GM18867 (cell line): ENCODE data around the gene FHOD3.
"Not testable (repeated sequence)": the region's sequence is repeated elsewhere in the genome, so short reads cannot be mapped to it uniquely, and the experiment has no call there.

Experiments used
- ATAC-seq: cut with Tn5 transposase; IDR thresholded peaks from one replicate; pipeline ENCODE4 v1.9.1; 2021; ENCODE audit warnings: mild to moderate bottlenecking, moderate library complexity; ENCODE audit not compliant: unreplicated experiment

Gene FHOD3

DNA sequence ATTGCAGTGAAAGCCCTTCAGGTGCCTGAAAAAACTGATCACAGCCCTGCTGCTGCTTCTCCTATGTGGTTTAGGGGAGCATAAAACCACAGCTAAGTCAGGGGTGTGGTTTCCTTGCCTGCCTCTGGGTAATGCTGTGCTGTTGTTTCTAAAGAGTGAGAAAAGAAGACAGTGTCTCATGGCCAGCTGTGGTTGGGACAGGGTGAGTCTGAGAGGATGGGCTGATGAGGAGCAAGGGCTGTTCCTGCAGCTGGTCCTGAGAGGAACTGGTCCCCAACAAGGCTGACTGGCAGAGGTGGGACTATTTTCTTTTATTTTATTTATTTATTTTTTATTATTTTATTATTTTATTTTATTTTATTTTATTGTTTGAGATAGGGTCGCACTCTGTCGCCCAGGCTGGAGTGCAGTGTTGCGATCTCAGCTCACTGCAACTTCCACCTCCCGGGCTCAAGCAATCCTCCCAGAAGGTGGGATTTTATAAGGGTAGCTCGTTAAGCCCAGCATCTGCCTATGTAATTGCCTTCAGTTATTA, 236.7 kb downstream of the FHOD3 start:
- peak; percentile 92 for ATAC-seq

DNA sequence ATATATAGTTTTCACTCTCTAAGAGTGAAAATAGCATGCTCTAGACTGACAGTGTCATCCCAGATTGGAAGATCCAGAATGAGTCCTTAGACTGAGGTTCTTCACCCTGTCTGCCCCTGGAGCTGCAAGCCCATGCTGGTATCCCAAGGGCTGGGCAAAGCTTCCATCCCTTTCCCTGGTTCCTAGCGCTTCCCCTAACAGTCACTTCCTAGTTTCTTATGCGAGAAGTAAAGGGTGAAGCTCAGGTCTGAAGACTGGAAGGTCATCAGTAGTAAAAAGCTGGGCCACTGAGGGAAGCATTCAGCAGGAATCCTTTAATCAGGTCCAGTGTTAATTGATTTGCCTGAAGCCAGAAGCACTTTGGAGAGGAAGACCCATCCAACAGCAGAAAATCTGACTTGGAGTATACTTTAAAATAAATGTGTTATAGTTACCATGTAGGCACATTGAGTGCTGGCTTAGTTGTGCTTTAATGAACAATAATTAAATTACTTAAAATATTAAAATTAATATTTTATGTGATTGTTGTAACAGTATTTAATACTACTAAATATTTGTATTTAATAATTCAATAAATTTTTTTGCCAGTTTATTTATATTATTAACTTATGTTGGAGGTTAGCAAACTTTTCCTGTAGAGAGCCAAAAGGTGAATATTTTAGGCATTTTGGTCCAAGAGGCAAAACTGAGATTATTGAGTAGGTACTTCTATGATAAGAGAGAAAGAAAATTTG, 237.9 kb downstream of the FHOD3 start:
- ATAC-seq = no peak

DNA sequence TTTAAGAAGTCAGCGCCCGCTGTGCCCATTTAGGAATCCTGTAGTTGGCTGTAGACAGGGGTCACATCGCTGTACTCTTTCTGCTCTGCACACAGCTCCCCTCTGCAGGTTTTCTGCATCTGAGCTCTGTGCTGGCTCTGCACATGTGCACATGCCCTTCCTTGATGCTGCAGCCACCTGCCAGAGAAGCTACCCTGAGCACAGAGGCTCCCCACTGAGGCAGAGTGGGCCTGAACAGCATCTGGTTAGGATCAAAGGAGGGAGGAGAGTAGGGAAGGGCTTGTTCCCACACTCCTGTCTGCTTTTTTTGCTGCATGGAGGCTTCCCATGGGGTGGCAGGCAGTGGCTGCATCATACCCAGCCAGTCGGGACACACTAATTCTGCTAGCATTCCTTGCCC, 238.9 kb downstream of the FHOD3 start:
- ATAC-seq = no peak

DNA sequence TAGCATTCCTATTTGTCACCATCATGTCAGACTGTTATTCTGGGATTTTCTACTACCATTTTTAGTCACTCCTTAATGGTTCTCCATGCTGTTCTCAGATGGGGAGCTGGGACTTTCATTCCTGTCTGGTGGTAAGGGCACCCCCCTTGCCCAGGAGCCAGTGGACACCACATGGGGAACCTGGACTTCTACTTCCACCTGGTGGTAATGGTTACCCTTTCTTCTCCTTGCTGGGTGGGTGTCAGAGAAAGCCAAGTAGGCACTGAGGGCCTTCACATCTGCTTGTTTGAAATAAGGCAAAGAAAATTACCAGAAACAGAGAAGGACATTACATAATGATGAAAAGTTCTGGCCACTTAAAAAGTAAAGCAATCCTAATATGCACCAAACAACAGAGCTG, 239.8 kb downstream of the FHOD3 start:
- ATAC-seq = no peak

DNA sequence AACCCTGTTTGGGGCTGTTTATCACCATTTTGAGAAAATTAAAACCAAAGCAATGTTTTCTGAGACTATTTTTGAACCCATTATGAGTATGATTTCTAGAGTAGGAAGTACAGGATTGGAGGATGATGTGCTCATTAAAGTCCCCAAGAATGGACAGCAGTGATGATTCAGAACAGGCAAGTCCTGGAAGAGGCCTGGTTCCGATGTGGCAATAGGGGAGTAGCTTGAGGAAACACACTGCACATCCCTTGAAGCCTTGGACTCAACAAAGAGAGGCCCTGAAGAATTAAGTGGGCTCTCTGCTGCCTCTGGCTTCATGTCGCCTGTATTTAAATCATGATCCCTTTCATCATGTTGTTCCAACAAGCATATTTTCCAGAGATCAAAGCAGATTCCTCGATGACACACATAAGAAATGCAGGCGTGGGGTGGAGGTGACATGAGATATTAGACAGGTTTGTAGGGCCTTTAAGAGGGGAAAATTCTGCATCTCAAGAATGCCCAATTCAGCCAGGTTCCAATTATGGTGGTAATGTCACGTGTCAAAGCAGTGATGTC, 242.2 kb downstream of the FHOD3 start:
- ATAC-seq = no peak

DNA sequence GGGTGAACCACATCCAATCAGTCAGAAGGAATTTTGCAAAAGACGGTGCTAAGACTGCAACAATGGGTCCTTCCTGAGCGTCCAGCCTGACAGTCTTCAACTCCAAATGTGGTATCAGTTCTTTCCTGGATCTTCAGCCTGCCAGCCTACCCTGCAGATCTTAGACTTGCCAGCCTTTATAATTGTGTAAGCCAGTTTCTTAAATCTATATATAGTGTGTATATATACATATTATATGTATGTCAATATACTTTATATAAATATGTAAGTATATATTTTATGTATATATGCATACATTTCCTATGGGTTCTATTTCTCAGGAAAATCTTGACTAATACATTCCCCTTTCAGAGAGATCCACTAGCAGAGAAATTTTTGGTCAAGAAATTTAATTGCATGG, 245.5 kb downstream of the FHOD3 start:
- no peak for ATAC-seq

DNA sequence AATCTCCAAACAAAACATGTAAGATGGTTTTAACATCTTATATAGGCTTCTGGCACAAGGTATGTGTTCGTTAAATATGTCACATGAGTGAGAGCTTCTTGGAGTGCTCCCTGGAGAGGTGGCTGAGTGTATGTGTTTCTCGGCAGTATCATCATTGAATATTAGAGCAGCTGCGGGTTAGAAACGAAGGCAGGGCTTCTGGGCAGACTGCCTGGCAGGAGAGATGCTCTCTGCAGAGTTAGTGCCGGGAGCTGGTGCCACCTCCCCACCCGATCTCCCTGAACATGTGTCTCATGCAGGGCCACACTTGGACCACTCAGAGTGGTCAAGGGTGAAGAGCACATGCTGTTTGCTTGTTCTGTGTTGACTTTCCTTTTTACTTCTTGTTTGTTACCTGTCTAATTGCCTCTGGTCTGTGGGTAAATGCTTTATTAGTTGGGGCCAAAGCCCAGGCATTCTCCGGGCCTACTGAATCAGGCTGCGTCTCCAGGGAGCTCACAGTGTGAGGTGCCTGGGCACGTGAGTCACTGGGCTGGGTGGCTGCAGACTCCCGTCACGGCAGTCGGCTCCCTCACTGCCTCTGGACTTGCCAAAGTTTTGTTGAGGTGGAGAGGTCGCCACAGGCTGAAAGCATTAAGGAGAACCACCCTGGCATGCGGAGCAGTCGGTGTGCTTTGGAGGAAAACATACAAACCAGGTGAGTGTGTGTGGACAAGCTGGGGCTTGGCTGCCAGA, 246.6 kb downstream of the FHOD3 start:
- no peak for ATAC-seq

DNA sequence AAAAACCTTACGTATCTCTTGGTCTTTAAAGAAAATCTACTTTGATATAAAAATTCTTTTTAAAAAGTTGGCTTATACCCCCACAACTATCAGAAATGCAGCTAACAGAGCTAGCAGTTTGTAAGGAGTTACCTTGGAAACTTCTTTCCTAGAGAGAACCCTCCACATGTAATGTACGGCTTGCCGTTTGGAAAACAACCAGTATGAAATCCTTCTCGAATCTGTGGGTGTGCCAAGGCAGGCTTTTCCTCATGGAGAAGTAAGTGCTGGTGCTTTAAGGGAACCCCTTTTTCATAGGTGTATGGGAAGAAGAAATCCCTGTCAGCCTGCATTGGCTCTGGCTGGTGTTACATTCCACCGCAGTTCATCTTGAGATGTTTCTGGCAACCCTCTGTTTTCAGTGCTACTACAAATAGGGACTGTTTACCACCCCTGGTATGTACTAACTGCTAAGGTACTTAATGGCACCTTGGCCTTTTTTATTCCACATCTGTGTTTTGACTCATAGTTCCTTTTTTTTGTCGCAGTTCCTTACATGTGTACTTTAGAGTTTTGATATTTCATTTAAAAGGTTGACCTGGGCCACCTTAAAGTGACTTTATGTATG, 248.4 kb downstream of the FHOD3 start:
- ATAC-seq = no peak

DNA sequence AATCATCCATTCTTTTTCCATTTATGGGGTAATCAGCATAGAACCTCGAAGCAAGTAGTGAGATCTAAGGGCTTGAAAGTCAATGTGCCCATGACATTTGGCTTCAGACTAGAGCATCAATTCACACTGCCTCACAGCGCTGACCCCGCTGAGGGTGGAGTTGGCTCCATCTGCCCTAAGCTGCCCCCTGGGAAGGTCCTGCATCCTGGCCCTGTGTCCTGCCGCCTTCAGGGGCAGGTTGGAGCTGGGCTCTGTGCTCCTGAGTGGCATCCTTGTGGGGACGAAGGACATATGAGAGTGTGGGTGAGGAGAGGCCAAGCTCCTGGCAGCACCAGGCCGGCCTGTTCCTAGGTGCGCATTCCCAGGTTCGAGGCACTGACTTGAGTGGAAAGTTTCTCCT, 249.4 kb downstream of the FHOD3 start:
- ATAC-seq = no peak

DNA sequence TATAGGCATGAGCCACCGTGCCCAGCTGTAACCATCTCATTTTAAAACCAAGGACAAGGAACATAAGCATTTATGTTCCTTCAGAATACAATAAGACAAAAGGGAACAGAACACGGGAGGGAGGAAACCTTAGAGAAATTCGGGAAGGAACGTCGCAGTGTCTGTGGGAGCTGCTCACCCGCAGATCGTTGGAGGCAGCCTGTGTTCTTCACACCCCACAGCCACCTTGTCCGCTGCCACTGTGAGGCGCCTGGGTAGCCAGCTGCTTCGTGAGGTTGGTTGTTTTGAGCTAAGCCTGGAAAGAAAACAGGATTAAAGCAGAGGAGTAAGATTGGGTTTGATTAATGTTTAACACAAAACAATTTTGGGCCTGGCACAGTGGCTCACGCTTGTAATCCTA, 250.0 kb downstream of the FHOD3 start:
- ATAC-seq = no peak

DNA sequence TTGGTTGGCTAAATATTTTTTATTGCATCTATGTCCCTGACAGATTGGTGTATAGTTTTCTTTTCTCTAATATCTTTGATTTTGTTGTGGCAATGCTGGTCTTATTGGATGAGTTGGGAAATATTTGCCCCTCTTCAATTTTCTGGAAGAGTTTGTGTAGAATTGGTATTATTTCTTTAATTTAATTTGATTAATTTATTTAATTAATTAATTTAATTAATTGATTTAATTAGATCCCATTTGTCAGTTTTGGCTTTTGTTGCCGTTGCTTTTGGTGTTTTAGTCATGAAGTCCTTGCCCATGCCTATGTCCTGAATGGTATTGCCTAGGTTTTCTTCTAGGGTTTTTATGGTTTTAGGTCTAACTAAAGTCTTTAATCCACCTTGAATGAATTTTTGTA, 253.8 kb downstream of the FHOD3 start:
- ATAC-seq = not testable (repeated sequence)

DNA sequence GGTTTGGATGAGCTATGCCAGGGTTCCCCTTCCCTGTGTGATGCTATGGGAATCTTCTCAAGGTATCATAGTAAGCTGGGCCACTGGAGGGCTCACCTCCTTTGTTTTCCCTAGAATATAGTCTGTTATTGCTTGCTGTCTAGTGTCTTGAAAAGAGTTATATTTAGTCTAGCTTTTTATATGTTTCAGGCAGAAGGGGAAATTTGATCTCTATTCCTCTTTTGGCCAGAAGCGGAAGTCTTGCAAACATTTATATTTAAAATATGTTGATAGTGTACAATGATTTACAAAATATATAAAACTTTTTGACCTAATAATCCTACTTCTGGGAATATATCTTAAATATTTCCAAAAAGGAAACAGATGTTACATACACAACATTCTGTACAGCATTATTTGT, 260.7 kb downstream of the FHOD3 start:
- no peak for ATAC-seq

DNA sequence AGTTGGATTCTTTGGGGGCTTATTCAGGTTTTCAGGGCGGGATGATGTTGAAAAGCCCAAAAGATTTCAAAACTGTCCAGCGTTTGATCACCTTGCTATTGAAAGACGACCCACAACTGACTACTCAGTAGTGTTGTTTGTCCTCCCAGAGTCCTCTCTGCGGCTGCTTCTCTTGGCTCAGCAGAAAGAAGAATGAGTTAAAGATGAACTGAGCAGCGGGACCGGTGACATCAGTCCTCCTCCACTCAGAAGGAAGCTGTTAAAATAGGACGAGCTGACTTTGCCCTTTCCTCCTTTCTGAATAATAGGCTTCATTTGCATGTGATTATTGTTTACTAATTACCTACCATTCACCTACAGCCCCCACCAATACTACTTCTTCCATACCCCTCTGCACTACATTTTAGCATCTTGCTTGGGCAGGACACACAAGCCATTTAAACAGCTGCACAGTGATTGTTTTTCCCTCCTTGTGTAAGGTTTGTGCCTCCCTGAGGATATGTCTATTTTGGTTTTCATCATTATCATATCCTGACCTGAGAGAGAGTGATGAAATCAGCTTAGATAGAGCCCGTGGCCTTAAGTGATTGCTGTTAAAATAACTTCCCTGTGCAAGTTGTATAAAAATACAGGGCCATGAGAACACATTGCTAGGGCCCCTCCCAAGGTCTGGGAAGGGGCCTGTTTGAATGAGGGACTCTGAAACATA, 261.8 kb downstream of the FHOD3 start:
- no peak for ATAC-seq

DNA sequence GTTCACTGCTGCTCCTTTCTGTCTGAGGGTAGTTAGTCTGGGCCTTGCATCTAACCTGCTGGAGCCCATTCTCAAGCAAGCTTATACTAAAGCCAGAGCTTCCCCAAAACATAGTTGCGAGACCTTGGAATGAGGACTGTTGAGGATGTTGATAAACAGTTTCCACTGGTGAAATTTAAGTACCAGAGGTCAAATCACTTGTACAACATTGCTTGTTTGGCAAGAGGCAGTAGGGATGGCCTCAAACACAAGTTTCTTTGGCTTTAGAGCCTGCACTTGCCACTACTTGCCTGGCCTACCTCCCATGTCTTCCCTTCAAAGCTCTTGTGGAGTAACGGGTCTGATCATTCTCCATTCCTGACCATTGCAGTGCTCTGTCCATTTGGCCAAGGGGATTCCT, 262.7 kb downstream of the FHOD3 start:
- ATAC-seq = no peak

DNA sequence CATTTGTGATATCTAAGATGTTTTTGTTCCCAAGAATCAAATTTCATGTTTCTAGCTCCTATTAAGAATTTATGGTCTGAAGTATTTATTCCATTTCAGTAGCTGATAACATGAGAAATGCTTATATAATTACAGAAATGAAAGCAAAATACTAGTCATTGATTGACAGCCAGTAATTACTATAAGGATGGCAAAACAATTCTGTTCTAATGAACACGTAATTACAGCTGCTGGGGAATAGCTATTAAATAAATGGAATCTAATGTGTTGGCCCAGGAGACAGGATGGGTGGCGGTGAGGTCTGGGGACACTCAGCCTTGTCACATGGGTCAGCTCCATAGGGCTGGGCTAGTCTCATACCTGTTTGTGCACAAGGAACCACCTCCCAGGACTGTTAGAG, 263.5 kb downstream of the FHOD3 start:
- ATAC-seq = no peak

DNA sequence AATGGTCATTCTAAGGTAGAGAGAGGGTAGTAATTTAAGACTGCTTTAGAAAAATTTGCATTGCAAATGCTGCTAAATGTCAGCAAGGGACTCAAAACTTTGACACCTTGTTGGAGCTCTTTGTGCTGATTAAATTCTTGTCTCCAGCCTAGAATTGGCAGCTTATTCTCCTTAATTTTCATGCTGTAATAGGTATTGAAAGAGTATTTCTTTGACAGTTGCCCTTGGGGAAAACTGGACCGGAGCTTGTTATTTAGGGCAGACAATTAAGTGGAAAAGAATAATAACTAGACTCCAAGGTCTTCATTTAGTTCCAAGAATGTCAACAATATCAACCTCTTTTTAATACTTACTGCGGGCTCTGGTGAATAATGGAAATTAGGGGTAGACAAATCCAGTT, 267.3 kb downstream of the FHOD3 start:
- ATAC-seq = no peak

DNA sequence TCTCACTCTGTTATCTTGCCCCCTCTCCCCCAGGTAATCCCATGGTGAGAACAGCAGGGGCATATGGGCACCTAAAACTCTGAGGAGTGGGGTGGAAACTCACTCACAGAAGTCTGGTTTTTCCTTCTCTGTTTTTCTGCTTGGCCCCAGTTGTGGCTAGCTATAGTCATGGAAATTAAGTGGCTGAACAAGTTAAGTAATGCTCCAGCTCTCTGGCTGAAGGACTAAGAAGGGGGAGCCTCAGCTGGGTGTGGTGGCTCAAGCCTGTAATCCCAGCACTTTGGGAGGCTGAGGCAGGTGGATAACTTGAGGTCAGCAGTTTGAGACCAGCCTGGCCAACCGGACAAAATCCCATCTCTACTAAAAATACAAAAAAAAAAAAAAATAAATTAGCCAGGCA, 270.3 kb downstream of the FHOD3 start:
- no peak for ATAC-seq

DNA sequence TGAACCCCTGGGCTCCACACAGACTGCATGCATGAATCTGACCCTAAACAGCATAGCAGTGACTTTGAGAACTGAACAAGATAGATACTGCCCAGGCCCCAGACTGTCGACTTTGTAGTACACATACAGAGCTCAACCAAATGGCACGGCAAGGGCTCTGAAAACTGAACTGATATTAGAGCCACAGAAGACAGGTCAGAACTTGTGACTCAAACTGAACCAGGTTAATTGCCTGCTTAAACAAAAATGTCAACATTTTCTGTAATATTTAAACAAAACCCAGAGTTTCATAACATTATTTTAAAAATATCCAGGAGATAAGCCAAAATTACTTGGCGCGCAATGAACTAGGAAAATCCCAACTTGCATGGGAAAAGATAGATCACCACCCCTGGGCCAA, 271.0 kb downstream of the FHOD3 start:
- ATAC-seq = no peak

DNA sequence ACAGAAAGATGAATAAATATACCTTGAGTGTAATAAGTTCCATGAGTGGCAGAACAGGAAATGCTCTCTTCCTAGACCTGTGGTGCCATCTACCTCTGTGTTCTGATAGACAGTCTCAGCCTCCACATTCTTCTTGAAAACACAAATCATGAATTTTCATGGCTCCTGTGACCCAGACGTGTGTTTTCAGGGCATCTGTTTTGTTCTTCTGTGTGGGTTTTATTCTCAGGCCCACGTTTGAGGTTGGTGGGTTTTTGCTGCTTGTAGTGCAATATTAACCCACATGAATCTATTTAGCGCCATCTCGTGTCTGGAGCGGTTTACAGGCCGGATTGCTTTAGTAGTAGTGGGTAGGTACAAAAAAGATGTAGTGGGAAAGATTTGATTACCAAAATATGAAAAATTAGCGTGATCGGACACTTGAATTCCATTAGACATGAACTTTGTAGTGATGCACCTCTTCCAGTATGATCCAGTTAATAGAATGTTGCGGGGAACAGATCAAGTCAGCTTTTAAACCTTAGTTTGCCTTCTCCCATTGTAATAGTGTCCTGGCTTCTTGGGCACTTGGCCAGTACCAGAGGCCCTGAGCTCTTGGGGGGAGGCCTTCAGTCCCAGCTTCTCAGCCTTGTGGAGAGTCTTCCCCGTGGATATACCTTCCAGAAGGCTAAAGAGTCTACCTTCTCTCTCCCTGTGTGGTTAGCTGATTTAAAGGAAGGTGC, 274.8 kb downstream of the FHOD3 start:
- ATAC-seq = peak; percentile 53

DNA sequence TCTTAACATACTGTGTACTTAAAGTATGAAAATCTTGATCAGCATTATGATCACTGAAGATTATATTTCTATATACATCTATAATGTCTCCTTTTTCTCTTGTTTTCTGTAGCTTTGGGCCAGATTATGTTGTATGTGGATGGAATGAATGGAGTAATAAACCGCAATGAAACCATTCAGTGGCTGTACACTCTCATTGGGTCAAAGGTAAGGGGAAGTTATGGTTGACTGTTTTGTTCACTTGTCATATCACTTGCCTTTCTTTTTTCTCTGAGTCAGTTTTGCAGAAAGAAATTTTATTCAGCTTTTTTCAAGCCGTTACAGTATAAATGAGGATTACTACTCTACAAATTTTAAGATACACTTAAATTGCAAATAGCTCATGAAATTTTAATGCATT, 278.8 kb downstream of the FHOD3 start:
- no peak for ATAC-seq
